IMR-90 (cell line): ENCODE measurements around the gene RHAG. TPM values are rescaled to one million over a fixed set of nuclear protein-coding genes. Genes with fewer than 3 reads are reported as not detected.

ENCODE experiments used
- ATAC-seq: fragments of 200-7000 bp; cut with Tn5 transposase; 2 replicates; pipeline ENCODE4 v1.9.1; 2020; ENCODE audit warnings: low read depth, mild to moderate bottlenecking, moderate library complexity
- BruUV-seq: library from RNA; stranded (reverse); fragments of 400-500 nt; replicated peaks from 2 replicates; lab custom pipeline; 2021; lab: Mats Ljungman, UMichigan
- CTCF ChIA-PET: fragments of 300-600 bp; formaldehyde crosslinking; extraction: SDS; loops from one replicate; lab custom pipeline; 2021; ENCODE audit warnings: antibody characterized with exemption; lab: Yijun Ruan, JAX
- POLR2A ChIA-PET: fragments of 300-600 bp; sonication (Branson Sonifier 250); formaldehyde crosslinking; loops from one replicate; lab custom pipeline; 2022; ENCODE audit warnings: antibody characterized with exemption; ENCODE audit not compliant: unreplicated experiment; lab: Charles Lee
- DNase-seq: peaks from one replicate; pipeline ENCODE4 v3.0.0; 2013
- H2AFZ ChIP-seq: replicated peaks from 2 replicates; pipeline ENCODE3; 2013; ENCODE audit warnings: low read length, mild to moderate bottlenecking; ENCODE audit not compliant: poor library complexity
- H2AK5ac ChIP-seq: 2 replicates; pipeline ENCODE4 v1.6.1; 2013; ENCODE audit warnings: low read depth, low read length, inconsistent platforms
- H2AK9ac ChIP-seq: replicated peaks from 2 replicates; pipeline ENCODE3; 2013; ENCODE audit warnings: mild to moderate bottlenecking, low read depth, low read length, moderate library complexity; ENCODE audit not compliant: poor library complexity
- H2BK120ac ChIP-seq: 2 replicates; pipeline ENCODE4 v1.6.1; 2013; ENCODE audit warnings: low read depth, low read length, inconsistent platforms
- H2BK15ac ChIP-seq: 3 replicates; pipeline ENCODE4 v1.6.1; 2013; ENCODE audit warnings: low read depth, low read length, inconsistent platforms
- H2BK20ac ChIP-seq: 2 replicates; pipeline ENCODE4 v1.6.1; 2013; ENCODE audit warnings: low read depth, mild to moderate bottlenecking, inconsistent platforms, low read length, moderate library complexity
- H2BK5ac ChIP-seq: 2 replicates; pipeline ENCODE4 v1.6.1; 2013; ENCODE audit warnings: mild to moderate bottlenecking, low read depth, low read length, inconsistent platforms; ENCODE audit not compliant: poor library complexity, severe bottlenecking
- H3K14ac ChIP-seq: replicated peaks from 2 replicates; pipeline ENCODE4 v1.6.1; 2013; ENCODE audit warnings: low read depth, low read length, inconsistent platforms
- H3K18ac ChIP-seq: 2 replicates; pipeline ENCODE4 v1.6.1; 2013; ENCODE audit warnings: low read depth, low read length, control low read depth
- H3K23ac ChIP-seq: 2 replicates; pipeline ENCODE4 v1.6.1; 2013; ENCODE audit warnings: low read depth, low read length, inconsistent platforms
- H3K27ac ChIP-seq: 2 replicates; pipeline ENCODE4 v1.5.1; 2013; ENCODE audit warnings: mild to moderate bottlenecking, control low read depth, low read length; ENCODE audit not compliant: insufficient read depth
- H3K27me3 ChIP-seq: 2 replicates; pipeline ENCODE4 v1.6.1; 2013; ENCODE audit warnings: low read length; ENCODE audit not compliant: control insufficient read depth, insufficient read depth
- H3K36me3 ChIP-seq: 2 replicates; pipeline ENCODE4 v1.6.1; 2013; ENCODE audit warnings: low read length, mixed read lengths; ENCODE audit not compliant: control insufficient read depth, insufficient read depth
- H3K4ac ChIP-seq: 2 replicates; pipeline ENCODE4 v1.6.1; 2013; ENCODE audit warnings: low read depth, low read length, inconsistent platforms
- H3K4me1 ChIP-seq: 2 replicates; pipeline ENCODE4 v1.6.1; 2013; ENCODE audit warnings: low read length, mixed read lengths; ENCODE audit not compliant: control insufficient read depth, insufficient read depth
- H3K4me2 ChIP-seq: 2 replicates; pipeline ENCODE4 v1.6.1; 2013; ENCODE audit warnings: low read depth, mild to moderate bottlenecking, control low read depth, low read length, moderate library complexity
- H3K4me3 ChIP-seq: 2 replicates; pipeline ENCODE4 v1.5.1; 2013; ENCODE audit warnings: low read depth, mild to moderate bottlenecking, control low read depth, low read length, moderate library complexity; ENCODE audit not compliant: insufficient read depth
- H3K56ac ChIP-seq: 2 replicates; pipeline ENCODE4 v1.6.1; 2013; ENCODE audit warnings: low read length, inconsistent platforms; ENCODE audit not compliant: insufficient read depth; ENCODE audit errors: extremely low read depth
- H3K79me1 ChIP-seq, 2 experiments: 2 replicates each; pipeline ENCODE4 v1.6.1; 2013; ENCODE audit warnings: low read length in 2 of 2, inconsistent platforms in 1 of 2, low read depth in 1 of 2
- H3K9ac ChIP-seq: 2 replicates; pipeline ENCODE4 v1.6.1; 2013; ENCODE audit warnings: low read depth, low read length, control low read depth
- H3K9me1 ChIP-seq: 2 replicates; pipeline ENCODE4 v1.6.1; 2013; ENCODE audit warnings: low read length, inconsistent platforms; ENCODE audit not compliant: insufficient read depth
- H3K9me3 ChIP-seq: 2 replicates; pipeline ENCODE4 v1.6.1; 2013; ENCODE audit warnings: low read length; ENCODE audit not compliant: control insufficient read depth, insufficient read depth
- H4K20me1 ChIP-seq: 2 replicates; pipeline ENCODE4 v1.6.1; 2013; ENCODE audit warnings: low read length, inconsistent platforms; ENCODE audit not compliant: insufficient read depth
- H4K5ac ChIP-seq: 2 replicates; pipeline ENCODE4 v1.6.1; 2013; ENCODE audit warnings: mild to moderate bottlenecking, low read depth, low read length, control low read depth
- H4K8ac ChIP-seq, 2 experiments: 2 replicates each; pipeline ENCODE4 v1.6.1; 2013; ENCODE audit warnings: low read depth in 2 of 2, low read length in 2 of 2, control low read depth in 1 of 2, inconsistent platforms in 1 of 2
- H4K91ac ChIP-seq: 2 replicates; pipeline ENCODE4 v1.6.1; 2013; ENCODE audit warnings: low read depth, low read length, inconsistent platforms; ENCODE audit not compliant: insufficient read depth
- BHLHE40 ChIP-seq: fragments of 150-350 bp; IDR thresholded peaks from 2 replicates; pipeline ENCODE4 v1.6.1; 2016; ENCODE audit warnings: mild to moderate bottlenecking, low read depth, low read length
- CEBPB ChIP-seq: IDR thresholded peaks from 2 replicates; pipeline ENCODE4 v1.6.1; 2012; ENCODE audit warnings: low read depth, low read length, improper control_type of control experiment
- CHD1 ChIP-seq: IDR thresholded peaks from 2 replicates; pipeline ENCODE4 v1.6.1; 2012; ENCODE audit warnings: low read depth, low read length, improper control_type of control experiment
- ELK1 ChIP-seq: fragments of 150-350 bp; IDR thresholded peaks from 2 replicates; pipeline ENCODE4 v1.6.1; 2016; ENCODE audit warnings: low read depth, mild to moderate bottlenecking, low read length, moderate library complexity, borderline replicate concordance
- FOS ChIP-seq: fragments of 150-350 bp; IDR thresholded peaks from 2 replicates; pipeline ENCODE4 v1.6.1; 2016; ENCODE audit warnings: low read depth, low read length
- MAFK ChIP-seq: IDR thresholded peaks from 2 replicates; pipeline ENCODE4 v1.6.1; 2012; ENCODE audit warnings: low read depth, low read length, improper control_type of control experiment
- MAZ ChIP-seq: IDR thresholded peaks from 2 replicates; pipeline ENCODE4 v1.6.1; 2012; ENCODE audit warnings: low read depth, mild to moderate bottlenecking, low read length, improper control_type of control experiment, moderate library complexity, borderline replicate concordance
- MXI1 ChIP-seq: IDR thresholded peaks from 2 replicates; pipeline ENCODE4 v1.6.1; 2012; ENCODE audit warnings: low read depth, mild to moderate bottlenecking, low read length, moderate library complexity, borderline replicate concordance
- NFE2L2 ChIP-seq: fragments of 150-350 bp; IDR thresholded peaks from 2 replicates; pipeline ENCODE4 v1.6.1; 2016; ENCODE audit warnings: low read depth, mild to moderate bottlenecking, low read length
- POLR2A ChIP-seq: IDR thresholded peaks from 2 replicates; pipeline ENCODE4 v1.6.1; 2012; ENCODE audit warnings: mild to moderate bottlenecking, low read depth, low read length
- RAD21 ChIP-seq: IDR thresholded peaks from 2 replicates; pipeline ENCODE4 v1.6.1; 2012; ENCODE audit warnings: low read length, improper control_type of control experiment
- RCOR1 ChIP-seq: IDR thresholded peaks from 2 replicates; pipeline ENCODE4 v1.6.1; 2012; ENCODE audit warnings: mild to moderate bottlenecking, low read length, improper control_type of control experiment; ENCODE audit not compliant: insufficient replicate concordance
- RFX5 ChIP-seq: IDR thresholded peaks from 2 replicates; pipeline ENCODE4 v1.8.0; 2012; ENCODE audit warnings: low read depth, mild to moderate bottlenecking, low read length, moderate library complexity
- SMC3 ChIP-seq: fragments of 150-350 bp; IDR thresholded peaks from 2 replicates; pipeline ENCODE4 v1.6.1; 2016; ENCODE audit warnings: low read depth, mild to moderate bottlenecking, antibody characterized with exemption, low read length, moderate library complexity
- USF2 ChIP-seq: fragments of 150-350 bp; IDR thresholded peaks from 2 replicates; pipeline ENCODE4 v1.6.1; 2017; ENCODE audit warnings: mild to moderate bottlenecking, antibody characterized with exemption, low read length, low read depth
- WGBS, 2 experiments: methylation state at CpG; one replicate each; pipeline versions ENCODE4 v1.1.5 to v1.1.7; 2013; ENCODE audit warnings: missing lambda C conversion rate in 2 of 2; ENCODE audit not compliant: insufficient read length in 1 of 2; ENCODE audit errors: extremely low coverage in 2 of 2; 5-methylcytosine and 5-hydroxymethylcytosine counted together
- dilution Hi-C: fragments of 300-500 bp; cut with HindIII; formaldehyde crosslinking; loops from one replicate; pipeline ENCODE4 v1.14.3; 2018; ENCODE audit warnings: low sequenced_read_pairs; ENCODE audit not compliant: unreplicated experiment
- in situ Hi-C: fragments of 300-500 bp; cut with MboI; formaldehyde crosslinking; loops from 3 replicates; pipeline ENCODE4 v1.14.3; 2019; ENCODE audit warnings: low sequenced_read_pairs, inconsistent platforms, mixed read lengths
- intact Hi-C: fragments of 100-400 bp; cut with micrococcal nuclease; formaldehyde crosslinking; loops from 2 replicates; pipeline ENCODE4 v1.10.0; 2022
- polyA plus RNA-seq, 3 experiments: library from polyadenylated mRNA; depleted of rRNA; stranded (reverse); fragments of >200 nt; gene quantifications; 2 replicates each; pipeline ENCODE4 v1.2.3, GENCODE V29; 2012; ENCODE audit warnings: low replicate concordance in 1 of 3
- total RNA-seq: library from RNA; depleted of rRNA; stranded (reverse); fragments of >200 nt; gene quantifications from 2 replicates; pipeline ENCODE4 v1.2.3, GENCODE V29; 2012
- TF ChIP-seq, protein P1 (sequence below): conservative IDR thresholded peaks from 2 replicates; pipeline ENCODE4 v1.5.1; 2012; ENCODE audit warnings: mild to moderate bottlenecking, low read depth, low read length, improper control_type of control experiment

RHAG gene
- total and polyA plus RNA-seq, 2 of the 4 experiments (the other 2 are of a cell fraction): not detected

DNA sequence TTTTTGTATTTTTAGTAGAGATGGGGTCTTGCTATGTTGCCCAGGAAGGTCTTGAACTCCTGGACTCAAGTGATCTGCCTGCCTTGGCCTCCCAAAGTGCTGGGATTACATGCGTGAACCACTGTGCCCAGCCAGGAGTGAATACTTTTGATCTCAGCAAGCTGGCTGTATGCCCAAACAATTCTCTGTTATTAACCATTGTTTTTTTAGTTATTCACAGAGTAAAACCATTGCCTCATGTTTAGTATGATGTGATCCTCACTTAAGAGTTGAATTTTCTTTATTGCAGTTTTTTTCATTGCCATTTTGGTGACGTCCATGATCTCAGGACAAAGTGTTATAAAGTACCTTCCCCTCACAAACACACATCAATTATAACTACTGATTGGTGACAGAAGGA, 71.4 kb downstream of the RHAG start:
- ATAC-seq (no peak), DNase-seq (no peak)
- no peaks in the 10 kb centered on the region for H3K9me1 ChIP-seq
- H3K9ac ChIP-seq: no peak overlapping the region
- H4K91ac ChIP-seq: no peak overlapping the region
- no peak overlapping the region for H3K4me3 ChIP-seq
- POLR2A ChIA-PET: no interaction called here
- H3K4me1 ChIP-seq: no peaks in the 10 kb centered on the region
- no peak overlapping the region for H3K14ac ChIP-seq
- H3K79me1 ChIP-seq: no peaks in the 10 kb centered on the region
- no peaks in the 10 kb centered on the region for H3K9me3 ChIP-seq
- no peak overlapping the region for H2AFZ ChIP-seq
- H4K5ac ChIP-seq: no peak overlapping the region
- no peak overlapping the region for H3K4ac ChIP-seq
- H3K23ac ChIP-seq: no peak overlapping the region
- H3K56ac ChIP-seq: no peak overlapping the region
- no peaks in the 10 kb centered on the region for H3K27me3 ChIP-seq
- no TSS peak for BruUV-seq
- H3K4me2 ChIP-seq: no peak overlapping the region
- H3K27ac ChIP-seq: no peak overlapping the region
- dilution Hi-C loops (no loop called here), intact Hi-C loops (no loop called here), in situ Hi-C loops (no loop called here)
- no peak overlapping the region for H2BK15ac ChIP-seq
- H2AK5ac ChIP-seq: no peak overlapping the region
- H2BK5ac ChIP-seq: no peak overlapping the region
- H2BK120ac ChIP-seq: no peak overlapping the region
- H3K18ac ChIP-seq: no peak overlapping the region
- no peak for TF ChIP-seq CEBPB
- no peak for TF ChIP-seq SMC3
- no peak for TF ChIP-seq RCOR1
- no peak for TF ChIP-seq FOS
- no peak for TF ChIP-seq RFX5
- TF ChIP-seq ELK1: no peak
- TF ChIP-seq, protein P1, sequence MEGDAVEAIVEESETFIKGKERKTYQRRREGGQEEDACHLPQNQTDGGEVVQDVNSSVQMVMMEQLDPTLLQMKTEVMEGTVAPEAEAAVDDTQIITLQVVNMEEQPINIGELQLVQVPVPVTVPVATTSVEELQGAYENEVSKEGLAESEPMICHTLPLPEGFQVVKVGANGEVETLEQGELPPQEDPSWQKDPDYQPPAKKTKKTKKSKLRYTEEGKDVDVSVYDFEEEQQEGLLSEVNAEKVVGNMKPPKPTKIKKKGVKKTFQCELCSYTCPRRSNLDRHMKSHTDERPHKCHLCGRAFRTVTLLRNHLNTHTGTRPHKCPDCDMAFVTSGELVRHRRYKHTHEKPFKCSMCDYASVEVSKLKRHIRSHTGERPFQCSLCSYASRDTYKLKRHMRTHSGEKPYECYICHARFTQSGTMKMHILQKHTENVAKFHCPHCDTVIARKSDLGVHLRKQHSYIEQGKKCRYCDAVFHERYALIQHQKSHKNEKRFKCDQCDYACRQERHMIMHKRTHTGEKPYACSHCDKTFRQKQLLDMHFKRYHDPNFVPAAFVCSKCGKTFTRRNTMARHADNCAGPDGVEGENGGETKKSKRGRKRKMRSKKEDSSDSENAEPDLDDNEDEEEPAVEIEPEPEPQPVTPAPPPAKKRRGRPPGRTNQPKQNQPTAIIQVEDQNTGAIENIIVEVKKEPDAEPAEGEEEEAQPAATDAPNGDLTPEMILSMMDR: no peak
- no peak for TF ChIP-seq POLR2A
- no peak for TF ChIP-seq MAZ
- TF ChIP-seq RAD21: no peak
- TF ChIP-seq MXI1: no peak
- no peak for TF ChIP-seq MAFK
- TF ChIP-seq USF2: no peak
- no peak for TF ChIP-seq NFE2L2
- TF ChIP-seq BHLHE40: no peak
- no peak for TF ChIP-seq CHD1
- CTCF ChIA-PET: interaction anchor here (0.7 kb wide), 1 partner anchor 22 kb away, joined by 3 read pairs; no protein-coding TSS in a partner anchor
- H2BK20ac ChIP-seq: no peak overlapping the region
- H4K20me1 ChIP-seq: no peaks in the 10 kb centered on the region
- no peaks in the 10 kb centered on the region for H3K36me3 ChIP-seq
- no peak overlapping the region for H2AK9ac ChIP-seq
- WGBS, 2 experiments: no CpG with 5 or more reads among the region's 2 CpGs
- no peak overlapping the region for H4K8ac ChIP-seq
